ENCODE data around the gene RGL3. TPM values are rescaled to one million over a fixed set of nuclear protein-coding genes. Genes with fewer than 3 reads are reported as not detected.
A peak's percentile ranks its signal among the peaks of the same experiment; 100 is the strongest.
"Not testable (repeated sequence)": the region's sequence is repeated elsewhere in the genome, so short reads cannot be mapped to it uniquely, and the experiment has no call there.

RGL3 gene
- total and polyA plus RNA-seq, 7 donors = 1.1 to 15.5 (median 2.0) TPM

GRCh38 chr19:11383706-11384048 is 35.4 kb downstream of the RGL3 start:
- H3K27ac ChIP-seq = peak overlapping the region in 1 of 4 donors; percentile 16
- TF ChIP-seq POLR2AphosphoS5 (IDR thresholded peaks at IDR 0.05) (no peak), EP300 (IDR thresholded peaks at IDR 0.05) (no peak), CTCF (IDR thresholded peaks at IDR 0.05) (no peak), POLR2A (IDR thresholded peaks at IDR 0.05) (no peak)
- WGBS, 2 donors = 1 to 2% methylated on average over 9 of the region's 9 CpGs
- H3K4me1 ChIP-seq = peaks cover 0 to 44% (median 41%) of the 10 kb centered on the region in 4 donors
- H3K36me3 ChIP-seq = no peaks in the 10 kb centered on the region
- peak overlapping the region in 3 of 4 donors; percentile 6 to 37 (median 33) for H3K4me3 ChIP-seq
- no peaks in the 10 kb centered on the region for H3K9me3 ChIP-seq
- H3K27me3 ChIP-seq = peaks cover 16 to 31% (median 30%) of the 10 kb centered on the region in 3 donors
- no peak for DNase-seq
- intact Hi-C loops (cut with DNase I) = loop anchor here (5.0 kb wide), 1 partner anchor 91 kb away; no protein-coding TSS in a partner anchor

- 1% methylated on average over 65 of the region's 65 CpGs for WGBS, 2 donors
- peak in 2 of 4 experiments; percentile 14 to 31 for TF ChIP-seq CTCF (IDR thresholded peaks at IDR 0.05)
- TF ChIP-seq EP300 (IDR thresholded peaks at IDR 0.05) = no peak
- TF ChIP-seq POLR2A (IDR thresholded peaks at IDR 0.05) = no peak
- Histone ChIP-seq H3K36me3 (no peaks in the 10 kb centered on the region), H3K9me3 (no peaks in the 10 kb centered on the region), H3K27ac (no peak overlapping the region), H3K27me3 (peaks cover 16 to 31% (median 30%) of the 10 kb centered on the region in 3 donors), H3K4me1 (peaks cover 0 to 50% (median 47%) of the 10 kb centered on the region in 4 donors), H3K4me3 (peak overlapping the region in 3 of 4 donors; percentile 6 to 37 (median 33))
- DNase-seq = peak; percentile 73
- intact Hi-C loops (cut with DNase I) = loop anchor here (5.0 kb wide), 1 partner anchor 91 kb away; no protein-coding TSS in a partner anchor
These were observed 36.0 kb downstream of the RGL3 start for GRCh38 chr19:11382898-11383705.

- H3K4me1 ChIP-seq = peaks cover 0 to 72% (median 69%) of the 10 kb centered on the region in 4 donors
- H3K36me3 ChIP-seq = no peaks in the 10 kb centered on the region
- peak overlapping the region; percentile 74 to 84 (median 80) for H3K27ac ChIP-seq
- no peaks in the 10 kb centered on the region for H3K9me3 ChIP-seq
- H3K4me3 ChIP-seq = peak overlapping the region; percentile 57 to 68 (median 61)
- WGBS, 2 donors = 1% methylated on average over 54 of the region's 54 CpGs
- intact Hi-C loops (cut with DNase I) = loop anchor here (1.0 to 5.0 kb wide), 2 partner anchors 54 to 89 kb away; partner anchors contain the start of genes ODAD3 and PRKCSH
- TF ChIP-seq POLR2AphosphoS5 (IDR thresholded peaks at IDR 0.05) = peak; percentile 87 to 94 (median 92)
- TF ChIP-seq EP300 (IDR thresholded peaks at IDR 0.05) = no peak
- peak in 1 of 2 donors; percentile 67 for TF ChIP-seq POLR2A (IDR thresholded peaks at IDR 0.05)
- peak; percentile 76 to 85 (median 78) for TF ChIP-seq CTCF (IDR thresholded peaks at IDR 0.05)
- DNase-seq = peak; percentile 98
- peaks cover 16 to 31% (median 30%) of the 10 kb centered on the region in 3 donors for H3K27me3 ChIP-seq
These were observed 38.2 kb downstream of the RGL3 start for GRCh38 chr19:11380653-11381537.

GRCh38 chr19:11379857-11380350 is 39.2 kb downstream of the RGL3 start:
- TF ChIP-seq POLR2A (IDR thresholded peaks at IDR 0.05) = no peak
- TF ChIP-seq EP300 (IDR thresholded peaks at IDR 0.05) = no peak
- no peak for TF ChIP-seq CTCF (IDR thresholded peaks at IDR 0.05)
- TF ChIP-seq POLR2AphosphoS5 (IDR thresholded peaks at IDR 0.05) = no peak
- no peak for DNase-seq
- peaks cover 0 to 80% (median 75%) of the 10 kb centered on the region in 4 donors for H3K4me1 ChIP-seq
- peak overlapping the region in 2 of 4 donors; percentile 63 to 68 for H3K4me3 ChIP-seq
- H3K9me3 ChIP-seq = no peaks in the 10 kb centered on the region
- H3K27me3 ChIP-seq = peaks cover 16 to 31% (median 30%) of the 10 kb centered on the region in 3 donors
- peak overlapping the region in 2 of 4 donors; percentile 77 to 84 for H3K27ac ChIP-seq
- no peaks in the 10 kb centered on the region for H3K36me3 ChIP-seq
- intact Hi-C loops (cut with DNase I) = loop anchor here (5.0 to 10.0 kb wide), 3 partner anchors 88 to 245 kb away; partner anchors contain the start of gene ZNF627
- WGBS, 2 donors = 90 to 97% methylated on average over 7 of the region's 7 CpGs

- Histone ChIP-seq H3K4me1 (peaks cover 0 to 80% (median 75%) of the 10 kb centered on the region in 4 donors), H3K27me3 (peaks cover 16 to 31% (median 30%) of the 10 kb centered on the region in 3 donors)
- DNase-seq, H3K36me3 ChIP-seq, H3K4me3 ChIP-seq, H3K9me3 ChIP-seq, H3K27ac ChIP-seq: not testable (repeated sequence)
- 77 to 89% methylated on average over 14 of the region's 14 CpGs for WGBS, 2 donors
- intact Hi-C loops (cut with DNase I) = loop anchor here (10.0 kb wide), 2 partner anchors 215 to 245 kb away; partner anchors contain the start of gene ZNF627
These were observed 39.8 kb downstream of the RGL3 start for GRCh38 chr19:11379269-11379845.
